Fibroblast of lung (primary cell): Measurements from ENCODE around the gene LAPTM5. TPM values are rescaled to one million over a fixed set of nuclear protein-coding genes. Genes with fewer than 3 reads are reported as not detected.

Experiments
- DNase-seq, 2 donors: peaks; one replicate each; pipeline versions ENCODE4 v3.0.0 to v3.0.0-alpha.2; 2010; ENCODE audit warnings: low read depth in 2 of 2
- H2AFZ ChIP-seq: 2 replicates; pipeline ENCODE4 v1.5.1; 2012; ENCODE audit warnings: low read length, control low read depth, inconsistent platforms
- H3K27ac ChIP-seq: 2 replicates; pipeline ENCODE4 v1.5.1; 2011; ENCODE audit warnings: low read length, control low read depth; ENCODE audit not compliant: insufficient read depth
- H3K27me3 ChIP-seq: 2 replicates; pipeline ENCODE4 v1.5.1; 2011; ENCODE audit warnings: mild to moderate bottlenecking, low read length; ENCODE audit not compliant: control insufficient read depth, insufficient read depth
- H3K36me3 ChIP-seq: 2 replicates; pipeline ENCODE4 v1.5.1; 2011; ENCODE audit warnings: low read length; ENCODE audit not compliant: control insufficient read depth, insufficient read depth
- H3K4me1 ChIP-seq: 2 replicates; pipeline ENCODE4 v1.5.1; 2011; ENCODE audit warnings: low read length; ENCODE audit not compliant: control insufficient read depth, insufficient read depth; ENCODE audit errors: extremely low read depth
- H3K4me2 ChIP-seq: 2 replicates; pipeline ENCODE4 v1.5.1; 2011; ENCODE audit warnings: low read length, control low read depth; ENCODE audit not compliant: insufficient read depth; ENCODE audit errors: extremely low read depth
- H3K4me3 ChIP-seq, 4 experiments: fragments of 200-600 bp in 1 of 4; sonication (generic) in 1 of 4; replicated peaks in 1 of 4; 2 replicates each; pipeline ENCODE4 v1.5.1; 2011 to 2016; ENCODE audit warnings: low read length in 4 of 4, low read depth in 3 of 4, mild to moderate bottlenecking in 3 of 4, control low read depth in 2 of 4, inconsistent platforms in 1 of 4, mixed read lengths in 1 of 4; ENCODE audit not compliant: insufficient read depth in 1 of 4; ENCODE audit errors: control extremely low read depth in 1 of 4
- H3K79me2 ChIP-seq: 2 replicates; pipeline ENCODE4 v1.5.1; 2012; ENCODE audit warnings: mild to moderate bottlenecking, low read length, inconsistent platforms; ENCODE audit not compliant: control insufficient read depth, insufficient read depth
- H3K9ac ChIP-seq: 2 replicates; pipeline ENCODE4 v1.5.1; 2011; ENCODE audit warnings: mild to moderate bottlenecking, low read length, control low read depth; ENCODE audit not compliant: insufficient read depth
- H3K9me3 ChIP-seq: 2 replicates; pipeline ENCODE4 v1.5.1; 2012; ENCODE audit warnings: low read depth, low read length; ENCODE audit not compliant: control insufficient read depth, insufficient read depth
- H4K20me1 ChIP-seq: 2 replicates; pipeline ENCODE4 v1.5.1; 2011; ENCODE audit warnings: low read length; ENCODE audit not compliant: control insufficient read depth, insufficient read depth; ENCODE audit errors: extremely low read depth
- EZH2 ChIP-seq: IDR thresholded peaks from 2 replicates; pipeline ENCODE4 v1.5.1; 2012; ENCODE audit warnings: low read length, control low read depth, mild to moderate bottlenecking; ENCODE audit errors: missing control alignments
- polyA plus RNA-seq, 2 donors: library from polyadenylated mRNA; depleted of rRNA in 1 of 2; stranded (reverse) in 1 of 2; unstranded in 1 of 2; fragments of >200 nt; gene quantifications; 2 replicates each; pipeline ENCODE4 v1.2.1, GENCODE V29; 2011 to 2012; ENCODE audit warnings: missing spikeins in 1 of 2
- total RNA-seq: library from RNA; depleted of rRNA; stranded (reverse); fragments of >200 nt; gene quantifications from 2 replicates; pipeline ENCODE4 v1.2.1, GENCODE V29; 2014
- TF ChIP-seq, protein P1 (sequence below), 2 donors: IDR thresholded peaks in 1 of 2; conservative IDR thresholded peaks in 1 of 2; 1 replicate in 1 of 2; 2 replicates in 1 of 2; pipeline ENCODE4 v1.5.1; 2011 to 2012; ENCODE audit warnings: low read length in 2 of 2, control low read depth in 1 of 2, inconsistent platforms in 1 of 2, low read depth in 1 of 2, mild to moderate bottlenecking in 1 of 2

Gene LAPTM5
- total and polyA plus RNA-seq, 2 donors (not counting 1 experiment from before 2014, with no cell fraction given), result under 0.01 to 0.32 TPM

DNA sequence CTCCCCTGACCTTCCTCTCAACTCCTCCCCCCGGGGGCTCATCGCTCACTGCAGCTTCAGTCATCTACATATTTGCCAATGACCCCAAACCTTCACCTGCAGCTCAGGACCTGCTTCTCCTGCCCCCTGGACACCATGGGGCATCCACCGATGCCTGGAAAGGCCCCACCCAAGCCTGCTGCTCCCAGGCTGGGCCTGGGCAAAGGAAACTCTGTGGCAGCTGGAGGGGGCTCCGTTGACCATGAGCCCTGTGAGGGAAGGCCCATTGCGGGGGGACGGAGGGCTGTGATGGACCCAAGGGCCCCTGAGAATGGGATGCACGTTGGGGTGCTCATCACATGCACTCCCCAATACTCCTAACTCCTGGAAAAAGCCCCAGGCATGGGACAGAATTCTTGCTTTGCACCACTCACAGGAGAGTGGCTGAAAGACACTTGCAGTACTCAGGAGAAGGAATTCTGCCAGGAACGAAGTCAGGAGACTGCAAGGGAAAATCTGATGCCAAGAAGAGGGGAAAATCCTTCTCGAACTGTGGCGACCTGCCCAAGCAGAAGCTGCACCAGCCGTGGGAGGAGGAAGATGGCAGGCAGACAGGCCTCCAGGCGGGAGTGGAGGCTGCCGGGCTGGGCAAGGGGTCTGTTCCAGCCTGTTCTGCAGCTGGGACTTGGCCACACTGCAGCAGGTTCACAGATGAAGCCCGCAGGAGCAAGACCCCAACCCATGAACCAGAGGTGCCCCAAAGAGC, 52.6 kb downstream of the LAPTM5 start:
- Histone ChIP-seq H3K4me2 (no peak overlapping the region), H3K27me3 (no peaks in the 10 kb centered on the region), H3K4me1 (peaks cover 8% of the 10 kb centered on the region), H3K4me3 (no peak overlapping the region), H3K79me2 (no peaks in the 10 kb centered on the region), H2AFZ (no peak overlapping the region), H3K36me3 (no peaks in the 10 kb centered on the region), H3K9ac (no peak overlapping the region), H3K9me3 (no peaks in the 10 kb centered on the region), H3K27ac (no peak overlapping the region), H4K20me1 (no peaks in the 10 kb centered on the region)
- DNase-seq, result no peak
- TF ChIP-seq, protein P1, sequence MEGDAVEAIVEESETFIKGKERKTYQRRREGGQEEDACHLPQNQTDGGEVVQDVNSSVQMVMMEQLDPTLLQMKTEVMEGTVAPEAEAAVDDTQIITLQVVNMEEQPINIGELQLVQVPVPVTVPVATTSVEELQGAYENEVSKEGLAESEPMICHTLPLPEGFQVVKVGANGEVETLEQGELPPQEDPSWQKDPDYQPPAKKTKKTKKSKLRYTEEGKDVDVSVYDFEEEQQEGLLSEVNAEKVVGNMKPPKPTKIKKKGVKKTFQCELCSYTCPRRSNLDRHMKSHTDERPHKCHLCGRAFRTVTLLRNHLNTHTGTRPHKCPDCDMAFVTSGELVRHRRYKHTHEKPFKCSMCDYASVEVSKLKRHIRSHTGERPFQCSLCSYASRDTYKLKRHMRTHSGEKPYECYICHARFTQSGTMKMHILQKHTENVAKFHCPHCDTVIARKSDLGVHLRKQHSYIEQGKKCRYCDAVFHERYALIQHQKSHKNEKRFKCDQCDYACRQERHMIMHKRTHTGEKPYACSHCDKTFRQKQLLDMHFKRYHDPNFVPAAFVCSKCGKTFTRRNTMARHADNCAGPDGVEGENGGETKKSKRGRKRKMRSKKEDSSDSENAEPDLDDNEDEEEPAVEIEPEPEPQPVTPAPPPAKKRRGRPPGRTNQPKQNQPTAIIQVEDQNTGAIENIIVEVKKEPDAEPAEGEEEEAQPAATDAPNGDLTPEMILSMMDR (conservative IDR thresholded peaks at IDR 0.05 in 1 of 2, IDR thresholded peaks at IDR 0.05 in 1 of 2; ENCODE audit: low read depth in 1 of 2, low read length in 2 of 2), result no peak
- TF ChIP-seq EZH2, result no peak

DNA sequence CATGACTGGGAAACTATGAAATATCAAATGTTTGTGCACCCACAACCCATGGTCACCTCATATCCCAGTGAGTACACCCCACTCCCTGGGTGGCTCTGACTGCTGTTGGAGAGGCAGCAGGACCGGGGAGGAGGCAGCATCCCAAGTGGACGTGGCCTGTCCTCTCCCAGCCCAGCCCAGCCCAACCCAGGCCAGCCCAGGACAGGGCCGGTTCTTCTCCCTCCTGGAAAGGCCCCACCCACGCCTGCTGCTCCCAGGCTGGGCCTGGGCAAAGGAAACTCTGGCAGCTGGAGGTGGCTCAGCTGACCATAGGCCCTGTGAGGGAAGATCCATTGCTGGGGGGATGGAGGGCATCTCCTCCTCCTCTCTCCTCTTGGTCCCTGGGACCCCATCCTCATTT, 53.3 kb downstream of the LAPTM5 start:
- H3K79me2 ChIP-seq, result no peaks in the 10 kb centered on the region
- no peaks in the 10 kb centered on the region for H3K36me3 ChIP-seq
- H4K20me1 ChIP-seq, result no peaks in the 10 kb centered on the region
- no peak overlapping the region for H3K4me3 ChIP-seq
- no peak overlapping the region for H3K4me2 ChIP-seq
- no peak overlapping the region for H3K9ac ChIP-seq
- TF ChIP-seq, protein P1 (conservative IDR thresholded peaks at IDR 0.05 in 1 of 2, IDR thresholded peaks at IDR 0.05 in 1 of 2; ENCODE audit: low read depth in 1 of 2, low read length in 2 of 2), result no peak
- TF ChIP-seq EZH2, result no peak
- DNase-seq, result no peak
- H3K27me3 ChIP-seq, result no peaks in the 10 kb centered on the region
- H3K4me1 ChIP-seq, result peaks cover 8% of the 10 kb centered on the region
- H2AFZ ChIP-seq, result no peak overlapping the region
- H3K27ac ChIP-seq, result no peak overlapping the region
- no peaks in the 10 kb centered on the region for H3K9me3 ChIP-seq

DNA sequence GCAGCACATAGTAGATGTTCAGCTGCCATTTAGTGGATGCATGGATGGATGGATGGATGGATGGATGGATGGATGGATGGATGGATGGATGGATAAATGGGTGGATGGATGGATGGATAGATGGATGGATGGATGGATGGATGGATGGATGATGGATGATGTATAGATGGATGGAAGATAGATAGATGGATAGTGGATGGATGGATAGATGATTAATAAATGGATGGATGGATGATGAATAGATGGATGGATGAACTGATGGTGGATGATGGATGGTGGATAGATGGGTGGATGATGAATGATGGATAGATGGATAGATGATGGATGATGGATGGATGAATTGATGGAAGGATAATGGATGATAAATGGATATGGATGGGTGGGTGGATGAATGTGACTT, 54.8 kb downstream of the LAPTM5 start:
- Histone ChIP-seq H3K4me1 (peaks cover 8% of the 10 kb centered on the region), H3K9ac (no peak overlapping the region), H3K4me3 (no peak overlapping the region), H3K4me2 (no peak overlapping the region), H3K36me3 (no peaks in the 10 kb centered on the region), H3K27ac (no peak overlapping the region), H3K79me2 (no peaks in the 10 kb centered on the region), H3K27me3 (no peaks in the 10 kb centered on the region), H4K20me1 (no peaks in the 10 kb centered on the region), H2AFZ (no peak overlapping the region), H3K9me3 (no peaks in the 10 kb centered on the region)
- DNase-seq, result no peak
- TF ChIP-seq EZH2, result no peak
